ENCODE measurements around the gene BCL2.

The BCL2 gene

GRCh38 chr18:63111671-63112402, 207.7 kb downstream of the BCL2 start:
- H3K4me3 ChIP-seq (replicated peaks; ENCODE audit: low read depth, low read length) = no peak overlapping the region
- no peak for DNase-seq (ENCODE audit: extremely low read depth, low read depth)
- TF ChIP-seq CTCF (IDR thresholded peaks at IDR 0.05; ENCODE audit: low read depth, low read length, missing control alignments) = no peak

- H3K4me3 ChIP-seq (replicated peaks; ENCODE audit: low read depth, low read length) = no peak overlapping the region
- no peak for TF ChIP-seq CTCF (IDR thresholded peaks at IDR 0.05; ENCODE audit: low read depth, low read length, missing control alignments)
- no peak for DNase-seq (ENCODE audit: extremely low read depth, low read depth)
Measured at GRCh38 chr18:63109802-63110201, 209.8 kb downstream of the BCL2 start.

- no peak for DNase-seq (ENCODE audit: extremely low read depth, low read depth)
Measured at GRCh38 chr18:63109022-63109421, 210.5 kb downstream of the BCL2 start.

GRCh38 chr18:63107931-63108330, 211.6 kb downstream of the BCL2 start:
- TF ChIP-seq CTCF (IDR thresholded peaks at IDR 0.05; ENCODE audit: low read depth, low read length, missing control alignments) = no peak
- DNase-seq (ENCODE audit: extremely low read depth, low read depth) = no peak
- H3K4me3 ChIP-seq (replicated peaks; ENCODE audit: low read depth, low read length) = no peak overlapping the region

More at GRCh38 chr18:63109022-63109421, 210.5 kb downstream of the BCL2 start:
- no peak overlapping the region for H3K4me3 ChIP-seq (replicated peaks; ENCODE audit: low read depth, low read length)
- TF ChIP-seq CTCF (IDR thresholded peaks at IDR 0.05; ENCODE audit: low read depth, low read length, missing control alignments) = no peak

GRCh38 chr18:63107171-63107845, 212.3 kb downstream of the BCL2 start:
- no peak for DNase-seq (ENCODE audit: extremely low read depth, low read depth)
- no peak for TF ChIP-seq CTCF (IDR thresholded peaks at IDR 0.05; ENCODE audit: low read depth, low read length, missing control alignments)
- H3K4me3 ChIP-seq (replicated peaks; ENCODE audit: low read depth, low read length) = no peak overlapping the region

- no peak overlapping the region for H3K4me3 ChIP-seq (replicated peaks; ENCODE audit: low read depth, low read length)
- no peak for DNase-seq (ENCODE audit: extremely low read depth, low read depth)
- no peak for TF ChIP-seq CTCF (IDR thresholded peaks at IDR 0.05; ENCODE audit: low read depth, low read length, missing control alignments)
Measured at GRCh38 chr18:63106727-63107126, 212.8 kb downstream of the BCL2 start.
